HepG2 (cell line): ENCODE data around the gene ARHGAP30. TPM values are rescaled to one million over a fixed set of nuclear protein-coding genes. Genes with fewer than 3 reads are reported as not detected.

Experiments
- AKAP8 ChIP-seq: sonication (generic); formaldehyde crosslinking; IDR thresholded peaks from 2 replicates; pipeline ENCODE4 v1.5.1; 2020; ENCODE audit warnings: mild to moderate bottlenecking, missing genetic modification reagents
- E2F2 ChIP-seq: sonication (generic); formaldehyde crosslinking; IDR thresholded peaks from 2 replicates; pipeline ENCODE4 v1.4.0; 2020; ENCODE audit warnings: missing genetic modification reagents, borderline replicate concordance
- EP300 ChIP-seq, 3 experiments: sonication (generic) in 1 of 3; formaldehyde crosslinking in 1 of 3; IDR thresholded peaks; 2 replicates each; pipeline versions ENCODE4 v1.5.1 to v1.6.1; 2011 to 2020; ENCODE audit warnings: low read depth in 2 of 3, low read length in 2 of 3, borderline replicate concordance in 1 of 3, improper control_type of control experiment in 1 of 3, mild to moderate bottlenecking in 1 of 3, missing genetic modification reagents in 1 of 3, moderate library complexity in 1 of 3
- FUBP1 ChIP-seq: sonication (generic); formaldehyde crosslinking; IDR thresholded peaks from 2 replicates; pipeline ENCODE4 v1.5.1; 2020; ENCODE audit warnings: missing genetic modification reagents, mild to moderate bottlenecking, borderline replicate concordance
- HOMEZ ChIP-seq: IDR thresholded peaks from 2 replicates; pipeline ENCODE4 v1.6.1; 2016; ENCODE audit warnings: low read depth
- JDP2 ChIP-seq: sonication (generic); formaldehyde crosslinking; IDR thresholded peaks from 2 replicates; pipeline ENCODE4 v1.8.1; 2022; ENCODE audit warnings: missing genetic modification reagents, borderline replicate concordance
- KLF13 ChIP-seq: sonication (generic); formaldehyde crosslinking; IDR thresholded peaks from 2 replicates; pipeline ENCODE4 v1.4.0; 2020; ENCODE audit warnings: mild to moderate bottlenecking, missing genetic modification reagents
- MTF1 ChIP-seq: sonication (generic); formaldehyde crosslinking; IDR thresholded peaks from 2 replicates; pipeline ENCODE4 v1.5.0; 2020; ENCODE audit warnings: missing genetic modification reagents
- NCOA2 ChIP-seq: sonication (generic); formaldehyde crosslinking; IDR thresholded peaks from 2 replicates; pipeline ENCODE4 v1.8.0; 2022; ENCODE audit warnings: inconsistent platforms
- PATZ1 ChIP-seq: sonication (generic); formaldehyde crosslinking; IDR thresholded peaks from 2 replicates; pipeline ENCODE4 v1.4.0; 2020; ENCODE audit warnings: missing genetic modification reagents
- RARG ChIP-seq: sonication (generic); formaldehyde crosslinking; IDR thresholded peaks from 2 replicates; pipeline ENCODE4 v1.4.0; 2020; ENCODE audit warnings: low read depth, mild to moderate bottlenecking, missing genetic modification reagents
- SMARCE1 ChIP-seq: fragments of 450-650 bp; IDR thresholded peaks from 2 replicates; pipeline ENCODE4 v1.6.1; 2017; ENCODE audit warnings: borderline replicate concordance
- TBL1XR1 ChIP-seq: fragments of 150-350 bp; IDR thresholded peaks from 2 replicates; pipeline ENCODE4 v1.6.1; 2014; ENCODE audit warnings: borderline replicate concordance, low read length; ENCODE audit not compliant: partially characterized antibody
- XBP1 ChIP-seq: sonication (generic); formaldehyde crosslinking; IDR thresholded peaks from 2 replicates; pipeline ENCODE4 v1.5.0; 2020; ENCODE audit warnings: missing genetic modification reagents
- ZBTB33 ChIP-seq: sonication (generic); formaldehyde crosslinking; IDR thresholded peaks from 2 replicates; pipeline ENCODE4 v1.4.0; 2020; ENCODE audit warnings: missing genetic modification reagents
- ZMAT5 ChIP-seq: sonication (generic); formaldehyde crosslinking; IDR thresholded peaks from 2 replicates; pipeline ENCODE4 v1.5.0; 2020; ENCODE audit warnings: mild to moderate bottlenecking, low read depth, missing genetic modification reagents, borderline replicate concordance
- ZNF256 ChIP-seq: sonication (generic); formaldehyde crosslinking; conservative IDR thresholded peaks from 2 replicates; pipeline ENCODE4 v1.4.0; 2020; ENCODE audit warnings: missing genetic modification reagents
- ZNF589 ChIP-seq: sonication (generic); formaldehyde crosslinking; conservative IDR thresholded peaks from 2 replicates; pipeline ENCODE4 v1.8.0; 2022; ENCODE audit warnings: mild to moderate bottlenecking, moderate library complexity, missing genetic modification reagents
- ZNF670 ChIP-seq: sonication (generic); formaldehyde crosslinking; IDR thresholded peaks from 2 replicates; pipeline ENCODE4 v1.8.0; 2022; ENCODE audit warnings: mild to moderate bottlenecking, missing genetic modification reagents, borderline replicate concordance
- polyA plus RNA-seq, 8 experiments: library from polyadenylated mRNA; depleted of rRNA in 3 of 8; stranded (reverse) in 7 of 8; unstranded in 1 of 8; fragments of >200 nt; fragmentation: Illumina TruSeq in 4 of 8; extraction: Trizol in 4 of 8; gene quantifications; 2 replicates each; pipeline versions ENCODE4 v1.2.1 to v1.2.3, GENCODE V29; 2011 to 2016; ENCODE audit warnings: low read depth in 4 of 8, missing spikeins in 1 of 8, mixed read lengths in 1 of 8; ENCODE audit not compliant: insufficient read depth in 1 of 8
- total RNA-seq, 5 experiments: library from RNA; depleted of rRNA; stranded (reverse); fragments of >200 nt; fragmentation: Illumina TruSeq; extraction: Trizol; gene quantifications; 2 replicates each; pipeline ENCODE4 v1.2.3, GENCODE V29; 2016; ENCODE audit warnings: low read depth in 1 of 5

Gene ARHGAP30
- total and polyA plus RNA-seq, 2 of the 13 experiments (the other 11 are each of a cell fraction or from before 2014, with no cell fraction given) = 0.13 to 0.20 TPM

GRCh38 chr1:161013488-161014230, 56.0 kb downstream of the ARHGAP30 start (continued):
- TF ChIP-seq EP300 (IDR thresholded peaks at IDR 0.05; ENCODE audit: low read depth in 2 of 2, low read length in 2 of 2) (peak; percentile 40 to 89; a peak in 2 of 4 replicates), EP300 (CRISPR knock-in tag; IDR thresholded peaks at IDR 0.05; ENCODE audit: borderline replicate concordance) (peak; percentile 95), SMARCE1 (no peak), RARG (CRISPR knock-in tag) (peak; percentile 79; the same call in 1 of the 2 replicates), PATZ1 (CRISPR knock-in tag) (peak; percentile 76), ZNF670 (no peak), ZNF589 (no peak), ZMAT5 (CRISPR knock-in tag) (no peak), ZNF256 (CRISPR knock-in tag) (no peak), NCOA2 (CRISPR knock-in tag) (peak; percentile 92), FUBP1 (0 out of 2 replicates have a peak, but pooled peaks have one; percentile 53), TBL1XR1 (peak; percentile 62), HOMEZ (CRISPR knock-in tag) (0 out of 2 replicates have a peak, but pooled peaks have one; percentile 52), KLF13 (CRISPR knock-in tag) (no peak), XBP1 (CRISPR knock-in tag) (no peak), AKAP8 (CRISPR knock-in tag) (no peak), E2F2 (CRISPR knock-in tag) (no peak), ZBTB33 (CRISPR knock-in tag) (no peak; the same call in 1 of the 2 replicates), MTF1 (CRISPR knock-in tag) (no peak), JDP2 (CRISPR knock-in tag) (no peak; the same call in 1 of the 2 replicates)
